ENCODE measurements around the gene MPND. TPM values are rescaled to one million over a fixed set of nuclear protein-coding genes. Genes with fewer than 3 reads are reported as not detected.
A peak's percentile ranks its signal among the peaks of the same experiment; 100 is the strongest.

MPND gene
- total and polyA plus RNA-seq, 2 of the 13 experiments (the other 11 are each of a cell fraction or from before 2014, with no cell fraction given), result 10.8 to 15.8 TPM

GRCh38 chr19:4400135-4400936 lies 57.0 kb downstream of the MPND start, which contains the start of gene SH3GL1 (continued):
- TF ChIP-seq, protein P1, sequence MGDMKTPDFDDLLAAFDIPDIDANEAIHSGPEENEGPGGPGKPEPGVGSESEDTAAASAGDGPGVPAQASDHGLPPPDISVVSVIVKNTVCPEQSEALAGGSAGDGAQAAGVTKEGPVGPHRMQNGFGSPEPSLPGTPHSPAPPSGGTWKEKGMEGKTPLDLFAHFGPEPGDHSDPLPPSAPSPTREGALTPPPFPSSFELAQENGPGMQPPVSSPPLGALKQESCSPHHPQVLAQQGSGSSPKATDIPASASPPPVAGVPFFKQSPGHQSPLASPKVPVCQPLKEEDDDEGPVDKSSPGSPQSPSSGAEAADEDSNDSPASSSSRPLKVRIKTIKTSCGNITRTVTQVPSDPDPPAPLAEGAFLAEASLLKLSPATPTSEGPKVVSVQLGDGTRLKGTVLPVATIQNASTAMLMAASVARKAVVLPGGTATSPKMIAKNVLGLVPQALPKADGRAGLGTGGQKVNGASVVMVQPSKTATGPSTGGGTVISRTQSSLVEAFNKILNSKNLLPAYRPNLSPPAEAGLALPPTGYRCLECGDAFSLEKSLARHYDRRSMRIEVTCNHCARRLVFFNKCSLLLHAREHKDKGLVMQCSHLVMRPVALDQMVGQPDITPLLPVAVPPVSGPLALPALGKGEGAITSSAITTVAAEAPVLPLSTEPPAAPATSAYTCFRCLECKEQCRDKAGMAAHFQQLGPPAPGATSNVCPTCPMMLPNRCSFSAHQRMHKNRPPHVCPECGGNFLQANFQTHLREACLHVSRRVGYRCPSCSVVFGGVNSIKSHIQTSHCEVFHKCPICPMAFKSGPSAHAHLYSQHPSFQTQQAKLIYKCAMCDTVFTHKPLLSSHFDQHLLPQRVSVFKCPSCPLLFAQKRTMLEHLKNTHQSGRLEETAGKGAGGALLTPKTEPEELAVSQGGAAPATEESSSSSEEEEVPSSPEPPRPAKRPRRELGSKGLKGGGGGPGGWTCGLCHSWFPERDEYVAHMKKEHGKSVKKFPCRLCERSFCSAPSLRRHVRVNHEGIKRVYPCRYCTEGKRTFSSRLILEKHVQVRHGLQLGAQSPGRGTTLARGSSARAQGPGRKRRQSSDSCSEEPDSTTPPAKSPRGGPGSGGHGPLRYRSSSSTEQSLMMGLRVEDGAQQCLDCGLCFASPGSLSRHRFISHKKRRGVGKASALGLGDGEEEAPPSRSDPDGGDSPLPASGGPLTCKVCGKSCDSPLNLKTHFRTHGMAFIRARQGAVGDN (CRISPR knock-in tag; IDR thresholded peaks at IDR 0.05), result peak; percentile 73
- TF ChIP-seq, protein P2, sequence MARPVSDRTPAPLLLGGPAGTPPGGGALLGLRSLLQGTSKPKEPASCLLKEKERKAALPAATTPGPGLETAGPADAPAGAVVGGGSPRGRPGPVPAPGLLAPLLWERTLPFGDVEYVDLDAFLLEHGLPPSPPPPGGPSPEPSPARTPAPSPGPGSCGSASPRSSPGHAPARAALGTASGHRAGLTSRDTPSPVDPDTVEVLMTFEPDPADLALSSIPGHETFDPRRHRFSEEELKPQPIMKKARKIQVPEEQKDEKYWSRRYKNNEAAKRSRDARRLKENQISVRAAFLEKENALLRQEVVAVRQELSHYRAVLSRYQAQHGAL (CRISPR knock-in tag; IDR thresholded peaks at IDR 0.05; ENCODE audit: not compliant biosample characterization), result no peak
- TF ChIP-seq ZNF607 (CRISPR knock-in tag; IDR thresholded peaks at IDR 0.05; ENCODE audit: borderline replicate concordance) (no peak), NR2F6 (IDR thresholded peaks at IDR 0.05) (no peak), NR2F6 (CRISPR knock-in tag; IDR thresholded peaks at IDR 0.05) (peak; percentile 63; the same call in 1 of the 2 replicates), FOSL2 (CRISPR knock-in tag; IDR thresholded peaks at IDR 0.05) (peak; percentile 73), CBX1 (IDR thresholded peaks at IDR 0.05; ENCODE audit: low read depth) (peak; percentile 88), NR0B2 (CRISPR knock-in tag; IDR thresholded peaks at IDR 0.05) (no peak), ZBTB20 (CRISPR knock-in tag; IDR thresholded peaks at IDR 0.05; ENCODE audit: borderline replicate concordance, low read depth) (no peak), HMG20A (CRISPR knock-in tag; IDR thresholded peaks at IDR 0.05; ENCODE audit: borderline replicate concordance) (no peak), YY1 (IDR thresholded peaks at IDR 0.05; ENCODE audit: insufficient read depth, insufficient replicate concordance, low read depth, low read length) (peak; percentile 78), XBP1 (CRISPR knock-in tag; IDR thresholded peaks at IDR 0.05) (no peak), E2F1 (CRISPR knock-in tag; IDR thresholded peaks at IDR 0.05) (0 out of 2 replicates have a peak, but pooled peaks have one; percentile 18), HDAC2 (CRISPR knock-in tag; IDR thresholded peaks at IDR 0.05) (peak; percentile 78; the same call in 1 of the 2 replicates)
- TF ChIP-seq, protein P3, sequence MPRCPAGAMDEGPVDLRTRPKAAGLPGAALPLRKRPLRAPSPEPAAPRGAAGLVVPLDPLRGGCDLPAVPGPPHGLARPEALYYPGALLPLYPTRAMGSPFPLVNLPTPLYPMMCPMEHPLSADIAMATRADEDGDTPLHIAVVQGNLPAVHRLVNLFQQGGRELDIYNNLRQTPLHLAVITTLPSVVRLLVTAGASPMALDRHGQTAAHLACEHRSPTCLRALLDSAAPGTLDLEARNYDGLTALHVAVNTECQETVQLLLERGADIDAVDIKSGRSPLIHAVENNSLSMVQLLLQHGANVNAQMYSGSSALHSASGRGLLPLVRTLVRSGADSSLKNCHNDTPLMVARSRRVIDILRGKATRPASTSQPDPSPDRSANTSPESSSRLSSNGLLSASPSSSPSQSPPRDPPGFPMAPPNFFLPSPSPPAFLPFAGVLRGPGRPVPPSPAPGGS (CRISPR knock-in tag; IDR thresholded peaks at IDR 0.05), result no peak; the same call in 1 of the 2 replicates
- TF ChIP-seq, protein P4, sequence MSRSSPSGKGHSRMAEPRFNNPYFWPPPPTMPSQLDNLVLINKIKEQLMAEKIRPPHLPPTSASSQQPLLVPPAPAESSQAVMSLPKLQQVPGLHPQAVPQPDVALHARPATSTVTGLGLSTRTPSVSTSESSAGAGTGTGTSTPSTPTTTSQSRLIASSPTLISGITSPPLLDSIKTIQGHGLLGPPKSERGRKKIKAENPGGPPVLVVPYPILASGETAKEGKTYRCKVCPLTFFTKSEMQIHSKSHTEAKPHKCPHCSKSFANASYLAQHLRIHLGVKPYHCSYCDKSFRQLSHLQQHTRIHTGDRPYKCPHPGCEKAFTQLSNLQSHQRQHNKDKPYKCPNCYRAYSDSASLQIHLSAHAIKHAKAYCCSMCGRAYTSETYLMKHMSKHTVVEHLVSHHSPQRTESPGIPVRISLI (CRISPR knock-in tag; IDR thresholded peaks at IDR 0.05; ENCODE audit: borderline replicate concordance), result peak; percentile 45; the same call in 1 of the 2 replicates
- TF ChIP-seq, protein P5, sequence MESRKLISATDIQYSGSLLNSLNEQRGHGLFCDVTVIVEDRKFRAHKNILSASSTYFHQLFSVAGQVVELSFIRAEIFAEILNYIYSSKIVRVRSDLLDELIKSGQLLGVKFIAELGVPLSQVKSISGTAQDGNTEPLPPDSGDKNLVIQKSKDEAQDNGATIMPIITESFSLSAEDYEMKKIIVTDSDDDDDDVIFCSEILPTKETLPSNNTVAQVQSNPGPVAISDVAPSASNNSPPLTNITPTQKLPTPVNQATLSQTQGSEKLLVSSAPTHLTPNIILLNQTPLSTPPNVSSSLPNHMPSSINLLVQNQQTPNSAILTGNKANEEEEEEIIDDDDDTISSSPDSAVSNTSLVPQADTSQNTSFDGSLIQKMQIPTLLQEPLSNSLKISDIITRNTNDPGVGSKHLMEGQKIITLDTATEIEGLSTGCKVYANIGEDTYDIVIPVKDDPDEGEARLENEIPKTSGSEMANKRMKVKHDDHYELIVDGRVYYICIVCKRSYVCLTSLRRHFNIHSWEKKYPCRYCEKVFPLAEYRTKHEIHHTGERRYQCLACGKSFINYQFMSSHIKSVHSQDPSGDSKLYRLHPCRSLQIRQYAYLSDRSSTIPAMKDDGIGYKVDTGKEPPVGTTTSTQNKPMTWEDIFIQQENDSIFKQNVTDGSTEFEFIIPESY (CRISPR knock-in tag; IDR thresholded peaks at IDR 0.05), result peak; percentile 94

Measured in HepG2 (cell line).